NCI-H1930 (cell line): ENCODE measurements around the gene PSPH.
"Not testable (repeated sequence)": the region's sequence is repeated elsewhere in the genome, so short reads cannot be mapped to it uniquely, and the experiment has no call there.

ENCODE experiments used
- DNase-seq, 2 experiments: peaks; one replicate each; lab custom pipeline; 2025; lab: John Stamatoyannopoulos, UW

The PSPH gene

DNA sequence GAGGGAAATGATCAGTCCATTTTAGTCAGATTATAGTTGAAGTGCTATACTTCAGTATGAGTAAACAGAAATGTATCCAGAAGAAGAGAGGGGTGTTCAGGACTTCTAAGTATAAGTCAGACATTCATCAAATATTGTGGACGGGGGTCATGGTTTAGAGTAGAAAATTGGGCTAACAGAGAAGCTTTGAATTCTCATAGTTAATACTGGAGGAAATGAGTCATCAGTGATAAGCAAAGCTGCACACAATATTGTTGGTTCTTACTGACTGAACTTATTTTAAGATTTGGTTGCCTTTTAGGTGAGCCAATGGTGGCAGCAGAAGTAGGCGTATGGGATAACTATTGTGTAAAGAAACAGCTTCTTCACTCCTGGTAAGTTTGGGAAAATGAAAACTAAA lies 11.1 kb upstream of the PSPH start:
- DNase-seq, result no peak

DNA sequence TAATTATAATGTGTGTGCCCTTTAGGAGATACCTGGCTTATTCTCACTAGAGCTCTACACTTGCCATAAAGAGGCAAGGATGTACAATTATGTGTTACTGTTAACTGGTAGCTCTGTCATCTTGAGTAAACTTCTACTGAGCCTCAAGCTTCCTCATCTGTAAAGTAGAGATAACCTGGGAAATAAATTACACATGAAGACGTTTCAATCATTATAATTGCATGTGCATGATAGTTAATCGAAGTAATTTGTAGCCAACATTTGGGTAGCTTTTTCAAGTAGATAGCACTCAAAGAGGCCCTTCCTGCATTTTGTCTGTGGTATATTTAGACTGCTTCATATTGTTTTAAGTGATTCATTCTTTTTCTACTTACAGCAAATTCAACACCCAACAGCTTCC lies 2.7 kb upstream of the PSPH start:
- no peak for DNase-seq

DNA sequence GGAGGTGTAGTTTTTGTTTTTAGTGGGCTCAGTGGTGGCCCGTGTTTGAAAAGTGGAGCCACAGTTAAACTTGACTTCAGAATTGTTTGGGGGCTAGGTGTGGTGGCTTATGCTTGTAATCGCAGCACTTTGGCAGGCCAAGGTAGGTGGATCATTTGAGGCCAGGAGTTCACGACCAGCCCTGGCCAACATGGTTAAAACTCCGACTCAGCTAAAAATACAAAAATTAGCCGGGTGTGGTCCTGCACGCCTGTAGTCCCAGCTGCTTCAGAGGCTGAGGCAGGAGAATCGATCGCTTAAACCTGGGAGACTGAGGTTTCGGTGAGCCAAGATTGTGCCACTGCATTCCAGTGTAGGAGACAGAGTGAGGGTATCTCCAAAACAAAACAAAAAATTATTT lies 2.1 kb upstream of the PSPH start:
- no peak for DNase-seq

DNA sequence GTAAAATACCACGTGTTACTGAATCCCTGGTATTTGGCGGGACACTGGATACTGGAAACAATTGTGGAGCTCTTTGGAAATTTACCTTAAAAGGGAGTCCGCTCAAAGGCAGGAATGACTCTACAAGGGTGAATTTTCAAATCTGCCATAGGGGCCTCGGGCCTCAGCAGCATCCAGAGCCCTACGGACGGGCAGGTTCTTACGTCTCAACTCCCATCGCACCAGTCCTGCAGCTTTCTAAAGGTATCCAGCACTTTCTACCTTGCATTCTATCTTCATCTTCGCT lies 248 bp downstream of the PSPH start:
- DNase-seq, result no peak

DNA sequence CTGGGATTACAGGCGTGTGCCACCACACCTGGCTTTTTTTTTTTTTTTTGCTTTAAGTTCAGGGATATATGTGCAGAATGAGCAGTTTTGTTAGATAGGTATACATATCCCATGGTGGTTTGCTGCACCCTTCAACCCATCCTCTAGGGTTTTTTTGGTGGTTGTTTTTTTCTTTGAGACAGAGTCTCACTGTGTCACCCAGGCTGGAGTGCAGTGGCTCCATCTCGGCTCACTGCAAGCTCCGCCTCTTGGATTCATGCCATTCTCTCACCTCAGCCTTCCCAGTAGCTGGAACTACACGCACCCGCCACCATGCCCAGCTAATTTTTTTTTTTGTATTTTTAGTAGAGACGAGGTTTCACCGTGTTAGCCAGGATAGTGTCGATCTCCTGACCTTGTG lies 2.5 kb downstream of the PSPH start:
- not testable (repeated sequence) for DNase-seq

DNA sequence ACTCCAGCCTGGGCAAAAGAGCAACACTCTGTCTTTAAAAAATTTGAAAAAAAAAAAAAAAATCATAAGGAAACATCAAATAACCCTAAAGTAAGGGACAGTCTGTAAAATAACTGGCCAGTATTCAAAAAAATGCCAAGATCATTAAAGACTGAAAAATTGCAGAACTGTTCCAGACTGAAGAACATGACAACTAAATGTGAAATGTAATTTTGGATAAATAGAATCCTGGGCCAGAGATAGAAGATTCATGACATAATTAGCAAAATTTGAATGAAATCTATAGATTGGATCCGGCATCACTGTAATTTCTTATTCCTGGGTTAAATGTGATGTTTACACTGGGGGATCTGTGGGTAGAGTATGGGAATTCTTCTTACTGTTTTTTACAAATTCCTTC lies 3.0 kb downstream of the PSPH start:
- no peak for DNase-seq

DNA sequence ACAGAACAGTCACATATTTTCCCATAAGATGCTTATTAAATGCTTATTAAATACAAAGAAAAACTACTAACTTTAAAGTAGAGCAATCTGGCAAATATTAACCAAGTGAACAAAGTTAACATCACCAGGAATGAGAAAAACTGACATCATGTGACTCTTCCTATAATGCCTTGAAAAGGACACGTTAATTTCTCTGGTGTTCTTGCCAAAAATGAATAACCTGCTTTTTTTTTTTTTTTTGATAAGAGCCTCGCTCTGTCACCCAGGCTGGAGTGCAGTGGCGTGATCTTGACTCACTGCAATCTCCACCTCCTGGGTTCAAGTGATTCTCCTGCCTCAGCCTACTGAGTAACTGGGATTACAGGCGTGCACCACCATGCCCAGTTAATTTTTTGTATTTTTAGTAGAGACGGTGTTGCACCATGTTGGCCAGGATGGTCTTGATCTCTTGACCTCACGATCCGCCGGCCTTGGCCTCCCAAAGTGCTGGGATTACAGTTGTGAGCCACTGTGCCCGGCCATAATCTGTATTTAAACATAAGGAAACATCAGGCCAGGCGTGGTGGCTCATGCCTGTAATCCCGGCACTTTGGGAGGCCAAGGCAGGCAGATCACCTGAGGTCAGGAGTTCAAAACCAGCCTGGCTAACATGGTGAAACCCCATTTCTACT lies 3.7 kb downstream of the PSPH start:
- DNase-seq, result not testable (repeated sequence)

DNA sequence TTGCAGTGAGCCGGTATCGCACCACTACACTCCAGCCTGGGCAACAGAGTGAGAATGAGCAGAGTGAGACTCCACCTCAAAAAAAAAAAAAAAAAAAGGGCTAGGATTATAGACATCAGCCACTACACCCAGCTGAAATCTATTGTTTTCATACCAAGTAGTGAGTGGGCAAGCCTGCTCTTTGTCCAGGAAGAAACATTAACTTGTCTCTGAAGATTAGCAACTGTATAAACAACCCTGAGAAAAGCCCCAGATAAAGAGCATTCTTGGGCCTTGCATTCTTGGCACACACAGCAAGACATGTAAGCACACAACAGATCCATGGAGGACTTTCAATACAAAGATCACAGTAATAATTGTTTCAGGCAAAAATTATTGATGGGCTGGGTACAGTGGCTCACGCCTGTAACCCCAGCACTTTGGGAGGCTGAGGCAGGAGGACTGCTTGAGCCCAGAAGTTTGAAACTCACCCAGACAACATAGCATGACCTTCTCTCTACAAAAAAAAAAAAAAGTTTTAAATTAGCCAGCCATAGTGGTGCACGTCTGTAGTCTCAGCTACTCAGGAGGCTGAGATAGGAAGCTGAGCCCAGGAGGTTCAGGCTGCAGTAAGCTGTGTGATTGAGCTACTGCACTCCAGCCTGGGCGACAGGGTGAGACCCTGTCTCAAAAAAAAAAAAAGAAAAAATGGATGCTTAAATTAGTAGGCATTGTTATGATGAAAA lies 4.4 kb downstream of the PSPH start:
- no peak for DNase-seq

DNA sequence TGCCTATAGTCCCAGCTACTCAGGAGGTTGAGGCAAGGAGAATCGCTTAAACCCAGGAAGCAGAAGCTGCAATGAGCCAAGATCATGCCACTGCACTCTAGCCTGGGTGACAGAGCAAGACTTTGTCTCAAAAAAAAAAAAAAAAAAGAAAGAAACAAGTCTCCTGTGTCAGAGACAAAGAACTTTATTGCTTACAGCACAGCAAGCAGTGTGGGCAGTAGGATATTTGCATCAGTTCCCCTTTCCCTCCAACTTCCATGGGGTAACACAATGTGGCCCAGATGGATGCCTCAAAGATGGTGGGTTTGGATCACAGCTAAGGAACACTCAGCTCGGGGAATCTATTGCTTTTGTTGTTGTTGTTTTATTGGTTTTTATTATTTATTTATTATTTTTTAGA lies 5.5 kb downstream of the PSPH start:
- DNase-seq, result not testable (repeated sequence)

DNA sequence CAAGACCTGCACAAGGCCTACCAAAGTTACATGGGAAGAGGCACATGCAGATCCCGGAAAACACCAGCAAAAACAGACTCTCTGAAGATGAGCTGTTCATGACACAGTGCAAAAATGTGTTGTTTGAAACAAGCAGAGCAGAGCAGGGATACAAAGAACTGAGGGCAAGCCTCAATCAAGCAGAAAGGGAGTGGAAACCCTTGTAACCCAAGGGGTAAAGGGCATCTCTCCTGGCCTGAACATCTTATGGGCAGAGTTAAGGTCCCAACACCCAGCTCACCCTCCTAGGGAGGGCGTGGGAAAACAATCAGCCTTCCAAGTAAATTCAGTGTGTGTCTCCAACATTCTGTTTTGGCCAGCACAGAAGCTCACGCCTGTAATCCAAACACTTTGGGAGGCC lies 10.5 kb downstream of the PSPH start:
- DNase-seq, result no peak

DNA sequence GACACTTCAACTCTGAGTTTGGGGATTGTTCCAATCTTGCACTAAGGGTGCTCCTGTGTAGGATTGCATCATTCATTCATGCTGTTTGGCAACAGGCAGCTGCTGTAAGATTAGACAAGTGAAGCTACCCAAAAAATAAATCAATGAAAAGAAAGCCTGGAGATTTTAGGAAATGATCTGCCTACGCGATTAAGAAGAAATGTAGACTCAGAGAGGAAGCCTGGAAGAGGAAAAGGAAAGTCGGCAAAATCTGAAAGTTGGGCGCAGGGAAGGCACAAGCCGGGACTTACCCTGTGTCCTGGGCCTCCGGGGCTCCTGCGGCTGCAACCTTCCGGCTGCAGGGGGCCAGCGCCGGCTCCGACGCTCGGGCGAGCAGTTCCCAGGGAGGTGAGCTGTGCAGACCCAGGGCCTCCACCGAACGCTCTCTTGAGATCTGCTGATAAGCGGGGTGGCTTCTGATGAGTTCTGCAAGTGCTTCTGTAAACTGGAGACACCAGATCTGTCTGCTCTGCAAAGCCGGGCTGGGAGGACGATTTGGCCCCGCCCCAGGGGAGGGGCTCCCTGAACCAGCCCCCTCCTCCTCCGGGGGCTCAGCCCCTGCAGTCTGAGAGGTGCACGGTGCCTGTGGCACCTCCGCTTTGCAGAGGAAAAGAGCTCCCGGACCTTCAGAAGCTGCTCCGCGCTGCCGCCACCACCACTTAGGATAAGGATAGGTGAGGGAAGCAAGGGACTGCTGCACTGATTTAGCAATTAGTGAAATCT lies 17.4 kb downstream of the PSPH start:
- peak; percentile 67 to 77 for DNase-seq

DNA sequence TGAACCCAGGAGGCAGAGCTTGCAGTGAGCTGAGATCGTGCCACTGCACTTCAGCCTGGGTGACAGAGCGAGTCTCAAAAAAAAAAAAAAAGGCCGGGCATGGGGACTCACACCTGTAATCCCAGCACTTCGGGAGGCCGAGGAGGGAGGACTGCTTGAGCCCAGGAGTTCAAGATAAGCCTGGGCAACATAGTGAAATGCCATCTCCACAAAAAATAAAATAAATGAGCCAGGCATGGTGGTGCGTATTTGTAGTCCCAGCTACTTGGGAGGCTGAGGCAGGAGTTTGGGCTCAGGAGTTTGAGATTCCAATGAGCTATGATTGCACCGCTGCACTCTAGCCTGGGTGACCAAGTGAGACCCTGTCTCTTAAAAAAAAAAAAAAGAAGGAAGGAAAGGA lies 18.7 kb downstream of the PSPH start:
- not testable (repeated sequence) for DNase-seq

DNA sequence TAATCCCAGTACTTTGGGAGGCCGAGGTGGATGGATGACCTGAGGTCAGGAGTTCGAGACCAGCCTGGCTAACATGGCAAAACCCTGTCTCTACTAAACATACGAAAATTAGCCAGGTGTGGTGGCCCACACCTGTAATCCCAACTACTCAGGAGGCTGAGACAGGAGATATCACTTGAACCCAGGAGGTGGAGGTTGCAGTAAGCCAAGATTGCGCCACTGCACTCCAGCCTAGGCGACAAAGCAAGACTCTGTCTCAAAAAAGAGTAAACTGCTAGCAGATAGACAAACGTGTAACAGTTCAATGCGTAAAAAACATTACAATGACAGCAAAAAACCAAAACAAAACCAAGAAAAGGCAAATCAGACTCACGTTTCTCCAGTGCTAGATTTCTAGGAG lies 19.7 kb downstream of the PSPH start:
- DNase-seq, result not testable (repeated sequence)

DNA sequence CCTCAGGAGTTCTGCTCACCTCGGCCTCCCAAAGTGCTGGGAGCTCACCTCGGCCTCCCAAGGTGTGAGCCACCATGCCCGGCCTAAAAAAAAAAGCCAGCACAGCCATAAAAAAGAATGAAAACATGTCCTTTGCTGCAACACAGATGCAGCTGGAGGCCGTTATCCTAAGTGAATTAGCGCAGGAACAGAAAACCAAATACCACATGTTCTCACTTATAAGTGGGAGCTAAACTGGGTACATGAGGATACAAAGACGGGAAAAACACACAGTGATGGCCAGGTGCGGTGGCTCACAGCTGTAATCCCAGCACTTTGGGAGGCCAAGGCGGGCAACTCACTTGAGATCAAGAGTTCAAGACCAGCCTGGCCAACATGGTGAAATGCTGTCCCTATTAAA lies 20.9 kb downstream of the PSPH start:
- no peak for DNase-seq

DNA sequence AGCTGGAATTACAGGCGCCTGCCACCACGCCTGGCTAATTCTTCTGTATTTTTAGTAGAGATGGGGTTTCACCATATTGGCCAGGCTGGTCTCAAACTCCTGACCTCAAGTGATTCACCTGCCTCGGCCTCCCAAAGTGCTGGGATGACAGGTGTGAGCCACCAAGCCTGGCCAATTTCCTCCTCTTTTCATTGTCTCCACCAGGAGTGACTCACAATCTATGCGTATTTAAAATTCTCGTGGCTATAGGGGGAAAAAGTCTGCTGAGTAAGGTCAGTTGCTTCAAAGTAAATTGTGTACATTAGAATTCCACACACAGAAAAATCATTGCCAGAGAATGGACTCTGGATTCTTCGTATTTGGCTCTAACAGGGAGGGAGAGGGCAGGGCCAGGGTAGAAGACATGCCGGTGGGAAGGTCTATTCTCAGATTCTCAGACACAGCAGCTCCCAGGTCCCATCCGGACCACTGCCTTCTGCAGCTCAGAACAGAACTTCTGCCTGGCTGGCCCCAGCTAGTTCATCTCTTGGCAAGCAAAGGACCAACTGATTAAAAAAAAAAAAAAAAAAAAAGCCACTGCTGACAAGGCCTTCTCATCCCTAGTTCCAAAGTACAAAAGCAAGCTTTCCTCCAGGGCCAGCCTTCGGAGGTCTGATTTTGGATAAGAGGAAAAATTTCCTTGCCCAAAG lies 22.2 kb downstream of the PSPH start:
- DNase-seq, result no peak

DNA sequence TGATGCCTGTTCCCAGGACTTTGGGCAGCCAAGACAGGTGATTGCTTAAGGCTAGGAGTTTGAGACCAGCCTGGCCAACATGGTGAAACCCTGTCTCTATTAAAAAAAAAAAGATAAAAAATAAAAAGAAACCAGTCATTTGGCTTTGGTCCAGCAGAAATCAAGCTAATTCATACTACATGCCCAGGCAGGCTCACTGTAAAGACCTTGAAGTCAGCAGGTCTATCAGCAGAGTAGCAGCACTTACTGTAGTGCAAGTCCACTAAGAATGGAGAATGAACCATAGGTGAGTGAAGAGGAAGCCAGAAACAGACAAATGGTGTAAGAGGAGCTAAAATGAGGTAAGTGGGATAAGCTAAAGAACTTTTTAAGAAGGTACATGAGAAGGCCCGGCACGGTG lies 24.7 kb downstream of the PSPH start:
- no peak for DNase-seq

DNA sequence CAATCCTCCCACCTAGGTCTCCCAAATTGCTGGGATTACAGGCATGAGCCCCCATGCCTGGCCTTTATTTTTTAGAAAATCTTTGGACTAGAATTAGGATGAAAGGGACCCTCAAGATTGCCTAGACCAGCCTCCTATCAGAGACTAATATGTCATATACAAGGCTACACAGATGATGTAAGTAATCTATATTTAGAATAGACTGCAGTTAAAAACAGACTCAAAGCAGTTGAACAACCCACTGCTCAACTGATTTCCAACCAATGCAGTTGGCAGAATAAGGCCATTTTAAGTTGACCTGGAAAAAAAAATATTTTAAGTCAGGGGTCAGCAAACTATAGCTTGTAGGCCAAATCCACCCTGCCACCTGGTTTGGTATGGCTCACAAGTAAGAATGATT lies 27.7 kb downstream of the PSPH start:
- no peak for DNase-seq

DNA sequence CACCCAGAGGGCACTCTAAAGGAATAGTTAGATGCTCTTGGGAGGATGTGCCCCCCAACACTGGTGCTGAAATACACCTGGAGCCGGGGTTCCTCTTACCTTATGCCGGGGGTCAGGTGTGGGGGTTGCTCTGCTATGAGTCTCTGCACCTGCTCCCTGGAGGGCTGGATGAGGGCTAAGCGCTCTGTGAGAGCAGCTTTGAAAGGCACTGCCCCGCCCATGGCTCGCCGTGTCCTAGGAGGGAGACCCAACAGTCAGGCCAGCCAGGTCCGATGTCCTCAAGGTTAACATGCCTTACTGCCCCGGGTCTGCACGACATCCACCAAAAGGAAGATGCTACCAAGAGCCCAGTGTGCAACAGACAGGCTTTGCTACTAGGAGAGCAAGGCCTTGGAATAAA lies 31.7 kb downstream of the PSPH start:
- DNase-seq, result no peak

DNA sequence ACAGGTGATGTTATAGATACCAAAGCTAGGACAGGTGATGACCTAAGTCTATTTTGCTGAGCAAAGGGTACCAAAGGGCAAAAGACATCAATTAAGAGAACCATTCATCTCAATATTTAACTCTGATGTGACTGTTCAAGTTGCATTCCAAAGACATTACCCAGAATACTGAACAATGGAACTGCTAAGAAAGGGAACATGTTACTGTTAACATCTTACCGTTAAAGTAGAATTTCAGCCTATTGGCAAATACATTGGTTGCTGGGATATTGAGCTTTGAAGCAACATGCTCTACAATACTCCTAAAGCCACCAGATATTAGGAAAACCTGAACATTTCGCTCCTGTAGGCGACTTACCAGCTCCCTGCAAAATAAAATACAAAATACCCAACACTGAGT lies 34.2 kb downstream of the PSPH start:
- not testable (repeated sequence) for DNase-seq

DNA sequence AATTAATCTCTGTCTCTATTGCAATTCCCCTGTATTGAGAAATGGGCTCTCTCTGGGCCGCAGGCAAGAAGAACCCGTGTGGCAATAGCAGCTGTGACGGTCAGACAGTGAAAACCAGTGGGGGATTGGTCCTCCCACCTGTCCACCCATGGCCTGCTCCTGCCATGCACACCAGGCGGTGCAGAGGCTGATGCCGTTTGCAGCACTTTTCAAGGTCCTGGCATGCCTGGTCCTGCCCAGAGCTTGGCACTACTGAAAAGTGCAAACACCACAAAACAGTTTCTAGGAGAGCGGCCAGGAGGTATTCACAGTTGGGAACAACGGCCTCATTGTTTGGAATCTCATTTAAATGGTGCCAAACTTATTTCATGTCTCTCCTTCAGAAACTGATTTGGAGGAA lies 41.5 kb downstream of the PSPH start:
- no peak for DNase-seq

DNA sequence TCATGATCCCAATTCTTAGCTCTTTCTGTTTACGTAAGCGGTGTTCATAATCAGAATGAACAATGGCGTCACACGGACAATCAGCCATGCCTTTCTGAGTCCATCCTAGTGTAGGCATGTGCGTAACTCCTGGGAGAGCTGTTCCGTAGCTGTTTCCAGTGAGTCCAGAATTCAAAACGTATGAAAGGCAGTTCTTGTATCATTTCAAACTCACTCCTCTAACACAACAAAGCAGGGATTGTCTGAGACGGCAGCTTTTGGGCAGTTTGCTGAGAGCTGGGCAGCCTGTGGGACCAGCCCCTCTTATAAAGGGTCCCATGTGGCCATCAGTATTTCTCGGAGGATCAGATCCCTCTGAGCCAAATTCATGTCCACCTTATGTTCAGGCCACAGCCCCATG lies 43.4 kb downstream of the PSPH start:
- no peak for DNase-seq

DNA sequence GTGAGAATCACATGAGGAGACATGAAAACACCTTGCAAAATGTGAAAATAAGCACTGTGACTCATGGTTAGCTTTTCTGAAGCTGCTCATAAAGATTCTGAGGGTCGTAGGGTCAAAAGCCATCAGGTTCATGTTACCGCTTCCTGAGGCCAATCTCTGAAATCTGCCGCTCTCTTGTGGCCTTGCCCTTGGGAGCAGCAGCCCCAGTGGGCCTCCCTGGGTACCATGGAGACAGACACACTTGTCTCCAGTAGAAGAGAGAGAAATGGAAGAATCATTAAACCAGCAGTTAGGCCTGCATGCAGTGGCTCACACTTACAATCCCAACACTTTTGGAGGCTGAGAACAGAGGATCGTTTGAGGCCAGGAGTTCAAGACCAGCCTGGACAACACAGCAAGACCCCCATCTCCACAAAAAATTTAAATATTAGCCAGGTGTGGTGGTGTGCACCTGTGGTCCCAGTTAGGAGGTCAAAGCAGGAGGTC lies 44.0 kb downstream of the PSPH start:
- DNase-seq, result no peak

DNA sequence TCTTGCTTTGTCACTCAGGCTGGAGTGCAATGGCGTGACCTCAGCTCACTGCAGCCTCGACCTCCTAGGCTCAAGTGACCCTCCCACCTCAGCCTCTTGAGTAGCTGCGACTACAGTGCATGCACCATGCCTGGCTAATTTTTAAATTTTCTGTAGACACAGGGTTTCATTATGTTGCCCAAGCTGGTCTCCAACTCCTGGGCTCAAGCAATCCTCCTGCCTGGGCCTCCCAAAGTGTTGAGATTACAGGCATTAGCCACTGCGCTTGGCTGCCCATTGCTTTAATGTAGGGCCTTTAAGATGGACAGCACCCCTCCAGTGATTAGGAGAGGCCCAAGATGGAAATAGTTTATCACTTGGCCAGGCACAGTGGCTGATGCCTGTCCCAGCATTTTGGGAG lies 47.5 kb downstream of the PSPH start:
- no peak for DNase-seq
